SK-N-SH treated with all-trans-retinoic acid at 6 μM for 48 hours (cell line): ENCODE data around the gene ADPGK.

ENCODE experiments used
- ATAC-seq: fragments of 200-7000 bp; cut with Tn5 transposase; 3 replicates; pipeline ENCODE4 v1.9.1; 2020; ENCODE audit warnings: mild to moderate bottlenecking, moderate library complexity
- ARNTL ChIP-seq: fragments of 450-650 bp; formaldehyde crosslinking; IDR thresholded peaks from 2 replicates; pipeline ENCODE4 v1.5.0; 2020; ENCODE audit warnings: low read depth, mild to moderate bottlenecking, moderate library complexity, borderline replicate concordance
- BACH2 ChIP-seq: fragments of 250-450 bp; sonication (Bioruptor Pico); IDR thresholded peaks from 2 replicates; pipeline ENCODE4 v1.9.0; 2021; ENCODE audit warnings: mild to moderate bottlenecking, borderline replicate concordance
- CREB5 ChIP-seq: fragments of 250-450 bp; sonication (Bioruptor Pico); IDR thresholded peaks from 2 replicates; pipeline ENCODE4 v1.5.1; 2020; ENCODE audit warnings: low read depth, mild to moderate bottlenecking, moderate library complexity
- CSDC2 ChIP-seq: fragments of 250-450 bp; sonication (Bioruptor Pico); IDR thresholded peaks from 2 replicates; pipeline ENCODE4 v1.5.0; 2020; ENCODE audit warnings: mild to moderate bottlenecking, moderate library complexity
- ESRRG ChIP-seq: fragments of 250-450 bp; sonication (Bioruptor Pico); IDR thresholded peaks from 2 replicates; pipeline ENCODE4 v1.6.1; 2021; ENCODE audit warnings: mild to moderate bottlenecking
- GLIS3 ChIP-seq: fragments of 250-450 bp; sonication (Bioruptor Pico); IDR thresholded peaks from 2 replicates; pipeline ENCODE4 v1.5.0; 2020; ENCODE audit warnings: mild to moderate bottlenecking, moderate library complexity
- ISL1 ChIP-seq: fragments of 250-450 bp; sonication (Bioruptor Pico); IDR thresholded peaks from 2 replicates; pipeline ENCODE4 v2.1.2; 2022; ENCODE audit warnings: mild to moderate bottlenecking, moderate library complexity
- OSR1 ChIP-seq: fragments of 250-450 bp; sonication (Bioruptor Pico); IDR thresholded peaks from 2 replicates; pipeline ENCODE4 v1.8.0; 2022; ENCODE audit warnings: moderate library complexity, mild to moderate bottlenecking, inconsistent platforms
- PPARA ChIP-seq: fragments of 250-450 bp; sonication (Bioruptor Pico); IDR thresholded peaks from 2 replicates; pipeline ENCODE4 v1.5.0; 2020; ENCODE audit warnings: mild to moderate bottlenecking, borderline replicate concordance
- RARB ChIP-seq: fragments of 250-450 bp; sonication (Bioruptor Pico); IDR thresholded peaks from 2 replicates; pipeline ENCODE4 v1.8.0; 2021; ENCODE audit warnings: mild to moderate bottlenecking, moderate library complexity
- SNAI2 ChIP-seq: fragments of 250-450 bp; sonication (Bioruptor Pico); IDR thresholded peaks from 2 replicates; pipeline ENCODE4 v1.5.0; 2020; ENCODE audit warnings: mild to moderate bottlenecking, moderate library complexity
- TCF4 ChIP-seq: fragments of 250-450 bp; sonication (Bioruptor Pico); IDR thresholded peaks from 2 replicates; pipeline ENCODE4 v1.8.0; 2021; ENCODE audit warnings: mild to moderate bottlenecking, moderate library complexity, borderline replicate concordance
- TOX ChIP-seq: fragments of 250-450 bp; sonication (Bioruptor Pico); IDR thresholded peaks from 2 replicates; pipeline ENCODE4 v1.8.0; 2021; ENCODE audit warnings: mild to moderate bottlenecking, moderate library complexity, borderline replicate concordance
- TSHZ2 ChIP-seq: fragments of 250-450 bp; sonication (Bioruptor Pico); IDR thresholded peaks from 2 replicates; pipeline ENCODE4 v1.5.0; 2020; ENCODE audit warnings: mild to moderate bottlenecking, moderate library complexity
- ZC3H10 ChIP-seq: fragments of 250-450 bp; sonication (Bioruptor Pico); IDR thresholded peaks from 2 replicates; pipeline ENCODE4 v1.5.1; 2021; ENCODE audit warnings: mild to moderate bottlenecking, moderate library complexity
- ZFP3 ChIP-seq: fragments of 250-450 bp; sonication (Bioruptor Pico); IDR thresholded peaks from 2 replicates; pipeline ENCODE4 v1.5.0; 2020; ENCODE audit warnings: mild to moderate bottlenecking, moderate library complexity
- ZFP30 ChIP-seq: fragments of 450-650 bp; formaldehyde crosslinking; IDR thresholded peaks from 2 replicates; pipeline ENCODE4 v1.5.0; 2022; ENCODE audit warnings: mild to moderate bottlenecking, moderate library complexity
- ZNF70 ChIP-seq: fragments of 450-650 bp; formaldehyde crosslinking; IDR thresholded peaks from 2 replicates; pipeline ENCODE4 v1.5.0; 2020; ENCODE audit warnings: mild to moderate bottlenecking, moderate library complexity
- TF ChIP-seq, protein P1 (sequence below): fragments of 250-450 bp; sonication (Bioruptor Pico); IDR thresholded peaks from 2 replicates; pipeline ENCODE4 v1.8.0; 2020; ENCODE audit warnings: mild to moderate bottlenecking, moderate library complexity, borderline replicate concordance

ADPGK gene

DNA sequence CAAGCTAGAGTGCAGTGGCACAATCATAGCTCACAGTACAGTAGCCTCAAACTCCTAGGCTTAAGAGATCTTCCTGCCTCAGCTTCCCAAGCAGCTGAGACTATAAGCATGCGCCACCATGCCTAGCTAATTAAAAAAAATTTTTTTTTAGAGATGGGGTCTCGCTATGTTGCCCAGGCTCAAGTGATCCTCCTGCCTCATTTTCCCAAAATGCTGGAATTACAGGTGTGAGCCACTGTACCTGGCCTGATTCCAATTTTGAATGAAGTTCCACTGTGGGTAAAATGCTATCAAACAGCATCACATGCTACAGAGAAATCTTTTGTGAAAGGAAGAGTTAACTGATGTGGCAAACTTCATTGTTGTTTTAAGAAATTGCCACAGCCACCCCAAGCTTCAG, 17.5 kb downstream of the ADPGK start:
- TF ChIP-seq ZFP30 (CRISPR knock-in tag), result no peak
- TF ChIP-seq ARNTL (CRISPR knock-in tag), result no peak
- no peak for TF ChIP-seq OSR1 (CRISPR knock-in tag)
- TF ChIP-seq ZFP3 (CRISPR knock-in tag), result no peak
- TF ChIP-seq TOX, result no peak
- TF ChIP-seq ISL1 (CRISPR knock-in tag), result no peak
- TF ChIP-seq TSHZ2 (CRISPR knock-in tag), result no peak
- TF ChIP-seq, all 23 proteins: peak for 0
- ATAC-seq, result no peak

DNA sequence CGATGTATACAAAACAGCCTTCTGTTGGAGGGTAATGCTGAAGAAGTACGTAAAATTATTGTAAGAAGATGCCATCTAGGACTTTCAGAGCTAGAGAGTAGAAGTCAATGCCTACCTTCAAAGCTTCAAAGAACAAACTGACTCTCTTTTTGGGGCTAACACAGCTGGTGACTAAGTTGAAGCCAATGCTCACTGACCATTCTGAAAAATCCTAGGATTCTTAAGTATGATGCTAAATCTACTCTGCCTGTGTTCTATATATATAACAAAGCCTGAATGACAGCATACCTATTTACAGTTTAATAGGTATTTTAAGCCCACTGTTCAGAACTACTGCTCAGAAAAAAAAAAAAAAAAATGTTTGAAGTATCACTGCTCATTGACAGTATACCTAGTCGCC, 18.9 kb downstream of the ADPGK start:
- TF ChIP-seq ISL1 (CRISPR knock-in tag), result no peak
- no peak for TF ChIP-seq TCF4 (CRISPR knock-in tag)
- no peak for TF ChIP-seq PPARA (CRISPR knock-in tag)
- no peak for TF ChIP-seq CREB5 (CRISPR knock-in tag)
- no peak for TF ChIP-seq ARNTL (CRISPR knock-in tag)
- no peak for TF ChIP-seq RARB (CRISPR knock-in tag)
- no peak for TF ChIP-seq OSR1 (CRISPR knock-in tag)
- no peak for TF ChIP-seq ZFP30 (CRISPR knock-in tag)
- no peak for TF ChIP-seq SNAI2 (CRISPR knock-in tag)
- TF ChIP-seq CSDC2 (CRISPR knock-in tag), result no peak
- TF ChIP-seq GLIS3 (CRISPR knock-in tag), result no peak
- no peak for TF ChIP-seq BACH2 (CRISPR knock-in tag)
- no peak for ATAC-seq

DNA sequence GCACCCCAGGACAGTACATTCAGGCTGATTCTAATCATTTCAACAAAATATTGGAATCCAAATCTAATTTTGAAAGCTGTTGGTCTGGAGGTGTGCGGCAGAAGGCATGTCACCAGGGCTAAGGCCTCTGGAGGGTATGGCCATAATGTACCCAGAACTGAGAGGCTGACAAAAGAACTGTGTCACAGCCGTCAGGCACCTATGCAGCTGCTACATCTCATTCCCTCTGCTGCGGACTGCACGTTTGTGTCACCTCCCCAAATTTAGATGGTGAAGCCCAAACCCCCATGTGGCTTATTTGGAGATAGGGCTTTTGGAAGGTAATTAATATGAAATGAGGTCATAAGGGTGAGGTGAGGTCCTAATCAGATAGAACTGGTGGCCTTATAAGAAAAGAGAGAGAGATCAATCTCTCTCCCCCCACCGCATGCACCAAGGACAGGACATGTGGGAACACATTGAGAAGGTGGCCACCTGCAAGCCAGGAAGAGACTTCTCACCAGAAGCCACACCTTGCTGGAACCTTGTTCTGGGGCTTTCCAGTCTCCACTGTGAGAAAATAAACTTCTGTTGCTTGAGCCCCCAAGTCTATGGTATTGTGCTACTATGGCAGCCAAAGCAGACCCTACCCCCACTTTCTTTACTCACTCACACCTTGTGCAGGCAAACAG, 22.8 kb downstream of the ADPGK start:
- TF ChIP-seq ZNF70 (CRISPR knock-in tag) (no peak), ZC3H10 (CRISPR knock-in tag) (no peak), TSHZ2 (CRISPR knock-in tag) (no peak), TCF4 (CRISPR knock-in tag) (no peak), GLIS3 (CRISPR knock-in tag) (no peak), ESRRG (CRISPR knock-in tag) (no peak), SNAI2 (CRISPR knock-in tag) (no peak), ZFP3 (CRISPR knock-in tag) (no peak), ISL1 (CRISPR knock-in tag) (no peak), OSR1 (CRISPR knock-in tag) (no peak), CREB5 (CRISPR knock-in tag) (no peak), CSDC2 (CRISPR knock-in tag) (no peak), RARB (CRISPR knock-in tag) (no peak)
- TF ChIP-seq, protein P1, sequence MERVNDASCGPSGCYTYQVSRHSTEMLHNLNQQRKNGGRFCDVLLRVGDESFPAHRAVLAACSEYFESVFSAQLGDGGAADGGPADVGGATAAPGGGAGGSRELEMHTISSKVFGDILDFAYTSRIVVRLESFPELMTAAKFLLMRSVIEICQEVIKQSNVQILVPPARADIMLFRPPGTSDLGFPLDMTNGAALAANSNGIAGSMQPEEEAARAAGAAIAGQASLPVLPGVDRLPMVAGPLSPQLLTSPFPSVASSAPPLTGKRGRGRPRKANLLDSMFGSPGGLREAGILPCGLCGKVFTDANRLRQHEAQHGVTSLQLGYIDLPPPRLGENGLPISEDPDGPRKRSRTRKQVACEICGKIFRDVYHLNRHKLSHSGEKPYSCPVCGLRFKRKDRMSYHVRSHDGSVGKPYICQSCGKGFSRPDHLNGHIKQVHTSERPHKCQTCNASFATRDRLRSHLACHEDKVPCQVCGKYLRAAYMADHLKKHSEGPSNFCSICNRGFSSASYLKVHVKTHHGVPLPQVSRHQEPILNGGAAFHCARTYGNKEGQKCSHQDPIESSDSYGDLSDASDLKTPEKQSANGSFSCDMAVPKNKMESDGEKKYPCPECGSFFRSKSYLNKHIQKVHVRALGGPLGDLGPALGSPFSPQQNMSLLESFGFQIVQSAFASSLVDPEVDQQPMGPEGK (CRISPR knock-in tag), result no peak
- ATAC-seq, result no peak
